AG08396 (cell line): ENCODE measurements around the gene POMT2.

Experiments used
- DNase-seq: peaks from one replicate; pipeline ENCODE4 v3.0.0; 2012; ENCODE audit warnings: low spot score, mixed read lengths

Gene POMT2

DNA sequence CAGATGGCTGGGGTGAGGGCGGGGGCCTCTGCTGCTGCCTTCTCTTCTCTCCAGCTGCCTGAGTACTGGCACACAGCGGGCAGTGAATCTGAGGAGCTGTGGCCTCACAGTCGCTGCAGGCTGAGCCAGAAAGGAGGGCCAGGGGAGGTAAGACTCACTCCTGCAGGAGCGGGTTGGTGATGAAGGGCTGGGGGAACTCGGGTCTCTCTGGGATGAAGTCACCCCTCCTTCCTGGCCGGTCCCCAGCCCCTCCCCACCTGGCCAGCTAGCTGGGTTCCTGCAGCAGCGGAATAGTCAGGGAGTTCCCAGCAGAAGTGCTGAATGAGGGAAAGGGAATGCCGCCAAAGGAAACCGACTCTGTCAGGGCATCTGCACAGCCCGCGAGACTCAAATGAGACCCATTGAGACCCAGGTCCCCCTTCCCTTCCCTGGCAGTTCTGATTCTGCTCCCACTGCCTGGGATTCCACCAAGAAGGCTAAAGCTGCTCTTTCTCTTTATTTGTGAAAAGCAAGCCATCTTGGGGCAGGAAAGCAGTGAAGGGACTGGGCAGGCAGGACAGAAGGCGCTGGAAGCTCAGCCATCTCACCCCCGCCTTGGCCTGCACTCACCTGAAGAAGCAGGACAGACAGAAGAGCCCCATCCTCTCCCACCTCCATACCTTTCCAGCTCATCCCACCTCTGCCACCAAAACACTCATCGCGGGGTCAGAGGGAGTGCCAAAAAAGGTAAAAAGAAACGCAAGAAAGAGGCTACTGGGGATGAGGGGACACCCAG is 54.9 kb downstream of the POMT2 start:
- no peak for DNase-seq

DNA sequence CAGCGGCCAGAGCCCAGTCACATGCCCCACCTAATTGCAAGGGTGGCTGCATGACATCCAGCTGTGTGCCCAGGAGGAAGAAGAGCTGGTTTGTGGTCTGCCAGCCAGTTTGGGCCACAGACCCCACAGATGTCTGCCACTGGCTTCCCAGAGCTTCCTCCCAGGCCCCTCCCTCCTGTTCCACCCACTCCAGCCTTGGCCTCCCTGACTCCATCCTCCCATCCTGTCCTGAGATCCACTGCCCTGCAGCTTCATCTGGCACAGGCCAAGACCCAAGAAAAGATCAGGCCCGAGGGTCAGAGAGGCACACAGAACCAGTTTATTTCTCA is 55.5 kb downstream of the POMT2 start:
- no peak for DNase-seq

DNA sequence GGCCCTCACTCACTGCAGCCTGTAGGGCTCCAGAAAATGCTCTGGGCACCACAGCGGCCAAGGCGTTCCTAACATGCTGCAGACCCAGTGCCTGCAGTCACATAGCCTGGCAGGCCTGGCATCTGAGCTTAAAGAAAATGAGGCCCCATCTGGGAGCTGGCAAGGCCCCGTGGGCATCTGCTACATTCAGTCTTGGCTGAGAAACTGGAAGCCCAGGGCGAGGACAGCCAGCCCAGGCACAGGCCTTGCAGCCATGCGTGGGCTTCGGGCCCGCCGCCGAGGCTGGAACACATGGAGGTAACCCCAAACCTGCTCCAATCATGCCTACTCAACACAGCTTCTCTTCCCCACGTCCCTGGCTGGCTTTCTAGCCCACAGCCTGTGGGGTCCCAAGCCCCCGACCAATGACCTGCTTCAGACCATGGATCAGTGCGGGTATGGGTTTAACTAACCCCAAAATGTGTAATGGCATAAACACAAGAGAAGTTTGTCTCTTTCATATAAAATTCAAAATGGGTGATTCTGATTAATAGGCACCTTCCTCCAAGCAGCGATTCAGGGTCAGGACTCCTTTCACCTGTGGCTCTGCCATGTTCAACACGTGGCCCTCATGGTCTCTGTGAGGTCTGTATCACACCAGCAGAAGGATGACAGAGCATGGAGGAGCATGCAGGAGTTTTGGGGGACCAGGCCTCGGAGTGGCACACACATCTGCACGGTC is 56.1 kb downstream of the POMT2 start:
- DNase-seq, result no peak

DNA sequence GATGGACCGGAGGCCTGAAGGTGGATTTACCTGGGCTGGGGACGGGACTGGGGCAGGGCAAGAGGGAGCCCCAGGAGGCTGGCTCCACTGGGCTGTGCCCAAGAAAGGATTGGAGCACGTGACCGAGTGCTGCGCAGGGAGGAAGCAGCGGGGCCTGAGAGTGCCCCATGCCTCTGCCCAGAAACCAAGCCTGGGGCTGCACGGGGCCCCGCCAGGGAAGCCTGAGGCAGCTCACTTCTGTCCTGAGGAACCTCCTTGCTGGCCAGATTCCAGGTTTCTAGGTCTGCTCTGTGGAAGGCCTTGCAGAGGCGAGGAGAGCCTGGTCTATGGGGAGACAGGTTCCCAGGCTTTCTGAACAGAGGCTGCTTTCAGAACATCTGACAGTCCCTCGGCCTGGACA is 60.1 kb downstream of the POMT2 start:
- no peak for DNase-seq

DNA sequence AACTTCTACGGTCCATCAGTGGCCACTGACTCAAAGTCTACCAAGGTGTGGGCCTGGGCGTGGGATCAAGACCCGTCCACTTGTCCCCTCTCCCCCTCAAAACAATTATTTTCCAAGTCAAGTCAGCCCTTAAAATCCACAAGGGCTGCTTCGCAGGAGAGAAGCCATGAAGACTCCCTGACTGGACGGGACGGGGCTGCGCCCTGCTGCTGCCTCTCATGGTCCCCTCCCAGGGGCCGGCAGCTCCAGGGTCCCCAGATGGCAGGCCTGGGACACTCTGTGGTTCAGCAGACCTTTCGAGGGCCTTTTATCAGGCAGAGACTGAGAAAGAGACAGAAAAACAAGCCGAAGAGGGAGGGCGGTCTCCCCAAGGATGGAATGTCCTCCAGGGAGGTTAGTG is 60.5 kb downstream of the POMT2 start:
- no peak for DNase-seq

DNA sequence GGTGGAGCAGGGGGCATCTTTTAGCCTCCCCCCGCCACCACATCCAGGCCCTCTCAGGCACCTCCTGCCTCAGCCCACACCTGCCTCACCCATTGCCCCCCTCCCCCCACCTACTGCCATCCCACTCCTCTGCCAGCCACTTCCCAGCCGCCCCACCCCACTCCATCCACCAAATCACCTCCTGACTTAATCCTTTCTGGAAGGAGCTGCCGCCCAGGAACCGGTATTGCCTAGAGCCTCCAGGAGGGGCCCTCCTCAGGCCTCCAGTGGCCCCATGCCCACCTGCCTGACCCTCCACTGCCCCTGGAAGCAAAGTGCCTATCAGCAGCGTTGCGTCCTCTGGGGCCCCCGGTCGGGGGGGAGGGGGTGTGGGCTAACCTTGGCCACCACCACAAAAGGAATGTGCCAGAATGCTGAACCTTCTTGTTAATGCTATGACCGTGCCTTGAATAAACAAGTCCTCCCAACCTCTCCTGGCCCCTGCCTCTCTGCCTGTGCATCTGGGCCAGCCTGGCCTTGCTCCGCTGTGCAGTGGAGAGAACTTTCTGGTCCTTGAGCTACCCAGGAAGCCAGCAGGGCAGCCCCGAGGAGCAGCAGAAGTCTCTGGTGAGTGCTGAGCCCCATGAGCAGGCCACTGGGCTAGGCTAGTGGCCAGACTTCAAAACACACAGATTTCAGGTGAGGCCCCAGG is 61.5 kb downstream of the POMT2 start:
- DNase-seq, result no peak

DNA sequence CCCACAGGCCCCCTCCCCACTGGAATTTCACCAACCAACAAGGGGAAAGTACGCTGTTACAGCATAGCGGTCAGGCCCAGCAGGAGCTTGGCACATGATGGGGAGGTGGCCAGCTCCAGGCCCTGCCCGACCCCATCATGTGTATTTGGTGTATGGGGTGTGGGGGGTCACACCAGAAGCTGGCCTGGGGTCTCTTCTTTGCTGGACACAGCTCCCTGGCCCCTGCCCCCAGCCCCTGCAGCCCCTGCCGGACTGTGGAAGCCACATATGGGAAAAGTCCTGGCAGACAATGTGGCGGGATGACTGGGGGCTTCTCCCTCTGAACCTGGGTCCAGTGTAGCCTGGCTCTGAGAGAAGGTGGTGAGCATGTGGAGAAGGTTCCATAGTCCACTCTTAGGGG is 62.1 kb downstream of the POMT2 start:
- DNase-seq, result no peak

DNA sequence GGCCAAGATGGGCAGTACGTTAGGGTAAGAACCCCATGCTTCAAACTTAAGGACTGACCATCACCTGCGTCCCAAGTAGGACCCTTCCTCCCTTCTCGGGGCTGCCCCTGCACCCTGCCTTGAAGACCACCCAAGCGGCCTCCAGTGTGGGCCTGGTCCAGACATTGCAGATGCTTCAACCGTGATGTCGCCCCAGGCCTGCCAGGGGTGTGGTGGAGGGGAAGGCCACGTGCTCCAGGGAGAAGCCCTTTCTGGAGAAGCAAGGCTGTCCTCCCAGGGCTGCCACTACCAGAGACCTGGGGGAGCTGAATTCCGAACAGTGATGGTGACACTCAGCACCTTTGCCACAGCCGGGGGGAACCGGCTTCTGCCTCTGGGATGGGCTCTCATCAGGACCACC is 63.0 kb downstream of the POMT2 start:
- DNase-seq, result no peak

DNA sequence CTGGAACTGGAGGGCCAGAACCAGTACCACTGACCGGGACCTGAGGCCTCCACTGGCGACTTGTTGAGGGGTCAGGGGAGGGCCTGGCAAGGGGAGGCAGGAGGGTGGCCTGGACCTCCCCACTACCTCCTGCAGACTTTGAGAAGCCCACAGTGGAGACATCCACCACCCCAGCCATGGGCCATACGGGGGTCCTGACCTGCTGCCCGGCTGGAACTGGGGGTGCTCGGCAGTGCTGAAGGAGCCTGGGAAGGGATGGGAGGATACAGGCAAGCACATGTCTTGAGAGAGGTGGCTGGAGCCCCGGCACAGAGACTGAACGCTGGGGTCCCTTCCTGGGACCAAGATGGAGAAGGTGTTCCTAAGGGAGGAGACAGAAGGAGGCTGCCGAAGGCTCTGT is 64.0 kb downstream of the POMT2 start:
- no peak for DNase-seq

DNA sequence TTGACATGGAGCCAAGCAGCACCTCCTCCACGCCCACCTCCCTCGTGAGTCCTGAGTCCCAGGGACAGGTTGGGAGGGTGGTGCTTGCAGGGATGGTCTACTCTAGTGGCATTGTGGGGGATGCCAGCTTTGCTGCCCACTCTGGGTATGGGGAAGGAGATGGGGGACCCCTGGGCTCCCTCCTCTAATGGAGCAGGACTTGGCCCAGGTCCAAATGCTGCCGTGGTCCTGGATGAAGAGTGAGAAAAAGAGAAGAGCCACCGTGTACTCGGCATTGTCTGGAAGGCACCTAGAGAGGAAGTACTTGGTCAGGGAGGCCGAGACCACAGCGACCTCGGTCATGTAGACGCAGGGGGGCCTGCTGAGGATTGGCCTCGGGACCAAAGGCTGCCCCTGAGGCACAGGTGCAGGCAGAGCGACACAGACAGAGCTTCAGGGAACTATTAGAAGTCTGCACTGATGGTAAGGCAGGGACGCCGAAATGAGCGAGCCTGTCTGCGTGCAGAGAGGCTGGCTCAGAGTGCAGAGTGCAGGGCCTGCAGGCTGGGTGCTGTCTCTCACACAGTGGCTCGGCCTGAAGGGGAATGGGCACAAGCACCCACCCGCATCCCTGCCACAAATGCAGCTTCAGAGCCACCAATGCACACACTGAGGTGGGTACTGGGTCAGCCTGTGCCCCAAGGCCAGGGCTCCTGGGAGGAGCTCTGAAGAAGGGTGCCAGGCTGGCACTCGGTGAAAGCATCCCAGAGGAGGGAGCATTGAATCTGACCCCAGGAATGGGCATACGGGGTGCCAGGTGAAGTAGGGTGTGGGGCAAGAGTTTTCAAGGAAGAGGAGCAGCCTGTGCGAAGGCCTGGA is 67.1 kb downstream of the POMT2 start:
- DNase-seq, result no peak

DNA sequence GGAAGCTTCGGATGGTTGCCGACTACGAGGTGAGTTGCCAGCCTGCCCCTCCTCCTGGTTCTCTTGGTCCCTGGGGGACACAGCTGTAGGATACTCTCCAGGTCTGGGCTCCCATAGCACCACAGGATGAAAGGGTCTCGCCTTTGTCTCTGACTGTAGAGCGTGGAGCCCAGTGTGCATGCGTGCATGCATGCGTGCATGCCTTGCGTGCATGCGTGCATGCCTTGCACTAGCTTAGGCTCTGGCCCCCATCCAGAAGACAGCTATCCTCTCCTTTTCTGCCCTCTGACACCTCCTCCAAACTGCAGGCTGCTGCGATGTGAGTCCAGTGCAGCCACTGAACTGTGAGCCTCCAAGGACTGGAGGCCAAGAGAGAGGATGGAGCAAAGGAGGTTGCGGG is 68.8 kb downstream of the POMT2 start:
- DNase-seq, result no peak

DNA sequence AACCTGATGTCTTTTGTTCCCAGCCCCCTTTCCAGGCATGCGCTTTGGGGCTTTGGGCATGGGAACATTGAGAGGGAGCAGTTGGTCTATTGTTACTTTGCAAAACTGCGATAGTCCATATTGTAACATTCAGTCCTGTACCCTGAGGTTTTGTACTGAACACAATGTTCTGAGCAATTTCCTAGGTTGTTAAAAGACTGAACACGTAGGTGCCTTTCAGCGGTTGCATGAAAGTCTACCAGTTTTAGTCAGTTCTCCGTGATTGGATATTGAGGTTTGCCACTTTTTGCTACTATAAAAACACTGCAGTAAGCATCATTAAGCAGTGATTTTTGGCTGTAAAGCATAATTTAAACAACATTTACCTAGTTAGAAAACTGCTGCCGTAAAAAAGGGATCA is 69.8 kb downstream of the POMT2 start:
- no peak for DNase-seq

DNA sequence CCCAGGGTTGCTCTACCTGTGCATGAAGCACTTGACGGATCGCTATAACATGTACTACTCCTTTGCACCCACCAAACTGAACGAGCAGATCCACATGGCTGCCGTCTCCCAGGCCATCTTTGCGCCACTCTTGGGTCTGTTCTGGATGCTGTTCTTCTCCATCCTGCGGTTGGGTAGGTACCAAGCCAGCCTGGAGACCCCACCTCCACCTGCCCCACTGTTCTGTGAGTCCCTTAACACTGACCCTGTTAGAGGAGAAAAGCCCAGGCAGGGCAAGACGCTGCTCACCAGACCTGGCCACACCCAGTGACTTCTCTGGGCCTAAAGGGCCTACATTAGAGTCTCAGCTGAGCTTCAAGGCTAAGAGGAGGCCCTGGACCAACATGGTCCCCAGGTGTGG is 71.4 kb downstream of the POMT2 start:
- no peak for DNase-seq

DNA sequence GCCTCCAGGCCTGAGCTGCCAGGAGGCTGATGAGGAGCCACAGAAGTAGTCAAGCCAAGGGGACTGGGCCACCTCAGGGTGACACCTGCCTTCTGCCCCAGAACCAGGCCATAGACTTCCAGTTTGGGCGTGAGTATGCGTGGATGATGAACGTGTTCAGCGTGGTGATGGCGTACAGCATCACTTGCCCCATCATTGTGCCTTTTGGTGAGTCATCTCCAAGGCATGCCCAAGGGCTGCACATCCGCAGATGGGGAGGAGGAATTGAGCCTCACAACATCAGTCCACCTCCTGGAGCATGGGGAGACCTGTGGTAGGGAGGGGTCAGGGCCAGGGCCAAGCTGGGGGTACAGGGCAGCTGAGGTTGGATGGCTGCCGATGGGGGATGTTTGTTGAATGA is 72.0 kb downstream of the POMT2 start:
- DNase-seq, result no peak

DNA sequence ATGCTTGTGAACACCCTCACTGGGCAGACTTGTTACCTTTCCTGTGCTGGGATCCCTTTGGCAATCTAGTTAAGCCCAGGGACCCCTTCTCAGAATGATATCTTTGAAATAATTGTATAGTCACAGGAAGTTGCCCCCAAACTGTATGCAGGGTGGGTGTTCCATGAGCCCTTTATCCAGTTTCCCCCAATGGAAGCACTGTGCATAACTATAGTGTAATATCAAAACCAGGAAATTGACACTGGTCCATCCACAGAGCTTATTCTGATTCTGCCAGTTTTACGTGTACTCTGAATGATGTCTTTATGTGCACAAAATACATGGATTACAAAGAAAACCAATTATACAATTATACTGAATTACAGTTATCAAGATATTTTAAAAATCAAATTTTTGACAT is 73.9 kb downstream of the POMT2 start:
- no peak for DNase-seq

DNA sequence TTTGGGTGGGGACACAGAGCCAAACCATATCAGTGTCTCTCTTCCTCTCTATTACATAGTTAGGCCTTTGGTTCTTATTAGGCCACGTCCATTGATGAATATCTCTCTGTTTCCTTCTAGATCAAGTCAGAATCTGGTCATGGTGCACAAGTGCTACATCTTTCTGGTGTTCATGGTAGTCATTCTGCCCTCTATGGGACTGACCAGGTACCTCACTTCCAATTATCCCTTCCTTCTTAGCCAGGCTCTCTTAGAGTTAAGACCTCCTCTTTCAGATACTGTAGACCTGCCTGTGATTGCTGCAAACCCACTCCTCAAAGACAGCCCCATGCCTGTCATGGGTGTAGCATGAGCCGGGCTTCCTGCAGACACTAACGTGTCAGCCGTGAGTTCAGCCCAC is 74.9 kb downstream of the POMT2 start:
- no peak for DNase-seq

DNA sequence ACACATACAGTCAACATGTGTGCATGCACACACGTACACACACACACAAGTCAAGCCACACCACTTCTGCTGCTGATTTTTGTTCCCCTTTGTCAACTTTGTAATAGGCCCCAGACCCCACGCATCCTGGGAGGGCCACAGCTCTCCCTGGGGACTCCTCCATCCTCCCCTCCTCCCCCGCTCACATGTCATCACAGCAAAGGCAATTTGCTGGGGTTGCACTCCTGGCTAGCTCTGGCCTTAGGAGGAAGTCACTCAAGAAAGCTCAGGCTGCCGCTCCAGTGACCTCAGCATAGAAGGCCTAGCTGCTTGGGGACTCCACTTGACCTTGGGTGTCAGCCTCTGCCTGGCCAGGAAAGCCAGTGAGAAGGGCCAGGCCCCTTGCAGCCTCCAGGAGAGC is 76.8 kb downstream of the POMT2 start:
- DNase-seq, result no peak

DNA sequence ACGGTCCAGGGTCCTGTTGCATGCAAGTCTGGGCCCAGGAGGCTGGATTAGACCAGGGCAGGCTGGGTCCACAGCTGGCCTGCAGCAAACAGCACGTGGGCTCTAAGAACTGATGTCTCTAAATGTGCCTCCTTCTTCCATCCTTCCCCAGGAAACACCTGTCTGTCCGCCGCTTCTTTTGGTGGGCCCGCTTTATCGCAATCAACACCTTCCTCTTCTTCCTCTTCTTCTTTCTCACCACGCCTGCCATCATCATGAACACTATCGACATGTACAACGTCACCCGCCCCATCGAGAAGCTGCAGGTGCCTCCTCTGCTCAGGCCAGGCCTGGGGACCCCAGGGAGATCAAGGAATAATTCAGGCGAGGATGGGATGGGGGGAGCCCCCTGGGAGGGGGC is 77.9 kb downstream of the POMT2 start:
- no peak for DNase-seq

DNA sequence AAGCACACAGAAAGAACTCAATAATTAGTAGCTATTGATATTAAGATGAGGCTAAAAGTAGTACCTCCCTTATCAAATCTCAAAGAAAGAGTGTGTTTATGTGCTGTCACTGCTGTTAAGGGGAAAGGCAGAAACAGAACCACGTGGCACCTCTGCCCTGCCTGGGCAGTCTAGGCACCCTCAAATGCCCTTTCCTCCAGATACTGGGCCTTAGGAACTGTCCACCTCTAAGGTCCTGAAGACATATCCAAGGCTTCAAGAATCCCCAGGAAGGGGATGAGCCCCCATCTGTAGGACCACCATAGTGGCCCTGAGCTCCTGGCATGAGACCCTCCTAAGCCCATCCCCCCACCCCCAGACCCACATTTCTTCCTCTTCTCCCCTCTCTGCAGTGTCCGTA is 78.7 kb downstream of the POMT2 start:
- no peak for DNase-seq

DNA sequence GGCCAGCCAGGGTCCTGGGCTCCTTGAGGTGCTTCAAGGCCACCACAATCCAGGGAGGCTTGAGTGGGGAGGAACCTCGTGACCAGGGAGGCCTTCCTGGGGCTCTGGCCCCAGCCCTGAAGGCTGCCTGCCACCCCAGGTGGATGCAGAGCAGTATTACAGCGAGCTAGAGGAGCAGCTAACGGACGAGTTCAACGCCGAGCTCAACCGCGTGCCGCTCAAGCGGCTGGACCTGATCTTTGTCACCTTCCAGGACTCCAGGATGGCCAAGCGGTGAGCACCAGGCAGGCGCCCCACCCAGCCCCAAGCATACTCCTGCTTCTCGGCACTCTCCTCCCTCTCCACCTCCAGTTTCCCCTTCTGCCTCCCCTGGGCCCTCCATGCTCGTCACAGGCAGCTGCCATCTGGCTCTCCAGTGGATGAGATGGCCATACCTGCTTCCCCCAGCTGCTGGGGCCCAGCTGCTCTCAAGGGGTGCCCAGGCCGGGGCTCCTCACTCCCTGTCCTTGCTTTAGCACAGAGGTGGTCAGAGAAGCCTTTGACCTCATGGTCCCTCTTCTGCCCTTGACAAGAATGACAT is 80.3 kb downstream of the POMT2 start:
- DNase-seq, result no peak

DNA sequence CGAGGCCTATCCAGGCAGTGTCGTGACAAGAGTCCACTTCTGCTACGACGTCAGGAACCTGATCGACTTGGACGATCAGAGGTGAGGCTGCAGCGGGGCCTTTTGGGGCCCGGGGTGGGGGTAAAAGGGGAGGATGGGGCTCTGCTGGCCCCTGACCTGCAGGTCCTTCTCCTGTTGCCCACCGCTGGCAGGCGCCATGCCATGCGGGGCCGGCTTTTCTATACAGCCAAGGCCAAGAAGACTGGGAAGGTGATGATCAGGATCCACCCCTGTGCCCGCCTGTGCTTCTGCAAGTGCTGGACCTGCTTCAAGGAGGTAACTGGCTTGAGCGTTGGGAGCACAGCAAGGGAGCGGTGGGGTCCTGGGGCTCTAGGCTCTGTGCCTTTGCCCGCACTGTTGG is 81.3 kb downstream of the POMT2 start:
- no peak for DNase-seq

DNA sequence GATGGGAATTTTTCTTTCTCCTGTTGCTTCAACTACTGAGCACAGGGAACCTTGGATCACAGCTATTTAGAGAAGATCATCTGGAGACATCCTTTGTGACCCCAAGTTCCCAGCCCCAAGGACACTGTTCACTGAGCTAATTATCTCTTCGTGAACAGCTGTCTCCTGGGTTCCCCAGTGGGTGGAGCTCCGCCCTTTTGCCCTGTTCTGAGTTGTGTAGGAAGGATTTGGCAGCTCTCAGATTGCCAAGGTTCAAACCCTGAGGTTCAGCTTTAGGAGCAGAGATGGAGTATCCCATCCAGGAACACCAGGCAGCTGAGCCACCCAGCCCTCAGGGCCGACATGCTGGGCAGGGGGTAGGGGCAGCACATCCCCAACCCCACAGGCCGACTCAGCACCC is 81.7 kb downstream of the POMT2 start:
- DNase-seq, result no peak
